ENCODE measurements around the gene EFNA5. TPM values are rescaled to one million over a fixed set of nuclear protein-coding genes. Genes with fewer than 3 reads are reported as not detected.

Gene EFNA5
- total and polyA plus RNA-seq, 10 of the 15 experiments (the other 5 are each of a cell fraction or from before 2014, with no cell fraction given) = 0.19 to 12.6 (median 3.9) TPM

DNA sequence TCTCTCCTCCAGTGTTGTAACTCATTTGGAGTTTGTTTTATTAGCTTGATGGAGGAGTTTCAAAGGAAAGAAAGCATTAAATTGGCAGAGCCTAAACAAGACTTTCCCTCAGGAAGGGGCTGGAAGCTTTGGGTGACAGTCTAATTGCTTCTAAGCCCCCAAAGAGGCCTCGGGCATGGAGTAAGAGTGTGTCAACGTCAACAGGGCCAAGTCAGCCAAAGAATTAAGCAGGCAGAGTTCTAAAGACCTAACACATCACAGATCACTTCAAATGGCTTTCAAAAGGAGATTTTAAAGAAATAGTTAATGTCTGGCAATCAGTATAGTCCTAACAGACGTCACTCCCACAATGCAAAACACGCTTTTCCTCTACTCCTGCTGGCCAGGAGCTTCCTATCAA lies 234.5 kb downstream of the EFNA5 start:
- Histone ChIP-seq H3K4me2 (ENCODE audit: control insufficient read depth, insufficient read depth) (no peak overlapping the region), H3K9ac (ENCODE audit: control insufficient read depth, insufficient read depth, low read length) (no peak overlapping the region), H4K20me1 (ENCODE audit: control insufficient read depth, insufficient read depth) (no peaks in the 10 kb centered on the region), H3K27ac (ENCODE audit: control insufficient read depth, insufficient read depth) (no peak overlapping the region), H3K27me3 (replicated peaks in 1 of 2; ENCODE audit: control insufficient read depth in 2 of 2, insufficient read depth in 2 of 2, low read length in 1 of 2) (no peaks in the 10 kb centered on the region), H3K79me2 (ENCODE audit: control insufficient read depth, insufficient read depth, low read length) (peaks cover 3% of the 10 kb centered on the region), H2AFZ (ENCODE audit: control insufficient read depth, low read depth, low read length) (no peak overlapping the region), H3K4me1 (ENCODE audit: control insufficient read depth, insufficient read depth, low read length) (no peaks in the 10 kb centered on the region), H3K4me3 (no peak overlapping the region), H3K9me3 (replicated peaks; ENCODE audit: control insufficient read depth, insufficient read depth, low read length) (peaks cover 4% of the 10 kb centered on the region), H3K36me3 (ENCODE audit: control insufficient read depth in 2 of 2, insufficient read depth in 2 of 2, low read length in 1 of 2) (no peaks in the 10 kb centered on the region)
- RAD21 ChIA-PET (ENCODE audit: unreplicated experiment) = interaction anchor here (0.6 kb wide), 1 partner anchor 630 kb away, joined by 3 read pairs; no protein-coding TSS in a partner anchor
- no peak for FAIRE-seq
- BruUV-seq (replicated peaks) = no TSS peak
- SMC1A ChIA-PET (ENCODE audit: uncharacterized antibody, unreplicated experiment) = interaction anchor here (0.9 to 1.2 kb wide), 2 partner anchors 11 to 18 kb away, joined by 3 read pairs; no protein-coding TSS in a partner anchor
- POLR2A ChIA-PET = no interaction called here
- TF ChIP-seq, protein P1, sequence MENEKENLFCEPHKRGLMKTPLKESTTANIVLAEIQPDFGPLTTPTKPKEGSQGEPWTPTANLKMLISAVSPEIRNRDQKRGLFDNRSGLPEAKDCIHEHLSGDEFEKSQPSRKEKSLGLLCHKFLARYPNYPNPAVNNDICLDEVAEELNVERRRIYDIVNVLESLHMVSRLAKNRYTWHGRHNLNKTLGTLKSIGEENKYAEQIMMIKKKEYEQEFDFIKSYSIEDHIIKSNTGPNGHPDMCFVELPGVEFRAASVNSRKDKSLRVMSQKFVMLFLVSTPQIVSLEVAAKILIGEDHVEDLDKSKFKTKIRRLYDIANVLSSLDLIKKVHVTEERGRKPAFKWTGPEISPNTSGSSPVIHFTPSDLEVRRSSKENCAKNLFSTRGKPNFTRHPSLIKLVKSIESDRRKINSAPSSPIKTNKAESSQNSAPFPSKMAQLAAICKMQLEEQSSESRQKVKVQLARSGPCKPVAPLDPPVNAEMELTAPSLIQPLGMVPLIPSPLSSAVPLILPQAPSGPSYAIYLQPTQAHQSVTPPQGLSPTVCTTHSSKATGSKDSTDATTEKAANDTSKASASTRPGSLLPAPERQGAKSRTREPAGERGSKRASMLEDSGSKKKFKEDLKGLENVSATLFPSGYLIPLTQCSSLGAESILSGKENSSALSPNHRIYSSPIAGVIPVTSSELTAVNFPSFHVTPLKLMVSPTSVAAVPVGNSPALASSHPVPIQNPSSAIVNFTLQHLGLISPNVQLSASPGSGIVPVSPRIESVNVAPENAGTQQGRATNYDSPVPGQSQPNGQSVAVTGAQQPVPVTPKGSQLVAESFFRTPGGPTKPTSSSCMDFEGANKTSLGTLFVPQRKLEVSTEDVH (IDR thresholded peaks at IDR 0.05; ENCODE audit: low read depth, partially characterized antibody) = no peak
- TF ChIP-seq POLR2A (IDR thresholded peaks at IDR 0.05; ENCODE audit: low read depth, low read length) = no peak
- CTCF ChIA-PET = no interaction called here
- in situ Hi-C loops (cut with MboI) = no loop called here
- no peak for DNase-seq (ENCODE audit: low read depth, low spot score)
- ATAC-seq = no peak
- 50% methylated on average over 4 of the region's 4 CpGs for WGBS (ENCODE audit: insufficient coverage, insufficient replicate concordance, low lambda C conversion rate, missing lambda C conversion rate)
- intact Hi-C loops (cut with micrococcal nuclease; ENCODE audit: unreplicated experiment) = no loop called here

DNA sequence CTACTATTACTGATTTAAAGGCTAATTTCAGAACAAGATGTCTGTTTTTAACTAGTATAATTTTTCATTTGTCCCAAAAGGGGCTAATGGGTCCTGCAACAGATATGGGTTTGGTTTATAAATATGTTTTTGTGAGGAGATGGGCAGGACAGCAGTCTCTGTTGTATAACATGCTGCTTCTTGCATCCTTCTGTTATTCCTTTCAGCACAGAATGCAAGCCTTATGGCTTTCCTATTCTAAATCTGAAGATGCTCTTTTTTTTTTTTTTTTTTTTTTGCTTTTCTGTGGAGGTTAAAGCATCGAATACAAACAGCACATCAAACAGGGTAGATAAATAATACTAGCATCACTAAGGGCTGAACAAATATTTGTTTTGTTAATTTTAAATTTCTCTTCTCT lies 235.7 kb downstream of the EFNA5 start:
- no peaks in the 10 kb centered on the region for H4K20me1 ChIP-seq (ENCODE audit: control insufficient read depth, insufficient read depth)
- FAIRE-seq = no peak
- H3K9ac ChIP-seq (ENCODE audit: control insufficient read depth, insufficient read depth, low read length) = no peak overlapping the region
- in situ Hi-C loops (cut with MboI) (no loop called here), intact Hi-C loops (cut with micrococcal nuclease; ENCODE audit: unreplicated experiment) (no loop called here)
- no peak overlapping the region for H2AFZ ChIP-seq (ENCODE audit: control insufficient read depth, low read depth, low read length)
- ChIA-PET CTCF (interaction anchor here (1.3 kb wide), 1 partner anchor 137 kb away, joined by 6 read pairs; no protein-coding TSS in a partner anchor), POLR2A (interaction anchor here (1.7 kb wide), 1 partner anchor 26 kb away, joined by 3 read pairs; no protein-coding TSS in a partner anchor), RAD21 (ENCODE audit: unreplicated experiment) (interaction anchor here (0.9 kb wide), 1 partner anchor 11 kb away, joined by 4 read pairs; no protein-coding TSS in a partner anchor), SMC1A (ENCODE audit: uncharacterized antibody, unreplicated experiment) (interaction anchor here (0.8 to 2.3 kb wide), 8 partner anchors 12 to 70 kb away, joined by 3 to 7 read pairs (median 3); no protein-coding TSS in a partner anchor)
- no TSS peak for BruUV-seq (replicated peaks)
- H3K4me2 ChIP-seq (ENCODE audit: control insufficient read depth, insufficient read depth) = no peak overlapping the region
- no peak for ATAC-seq
- H3K36me3 ChIP-seq (ENCODE audit: control insufficient read depth in 2 of 2, insufficient read depth in 2 of 2, low read length in 1 of 2) = no peaks in the 10 kb centered on the region
- H3K4me3 ChIP-seq = no peak overlapping the region
- H3K27me3 ChIP-seq (replicated peaks in 1 of 2; ENCODE audit: control insufficient read depth in 2 of 2, insufficient read depth in 2 of 2, low read length in 1 of 2) = no peaks in the 10 kb centered on the region
- no peaks in the 10 kb centered on the region for H3K4me1 ChIP-seq (ENCODE audit: control insufficient read depth, insufficient read depth, low read length)
- DNase-seq (ENCODE audit: low read depth, low spot score) = no peak
- no peak overlapping the region for H3K27ac ChIP-seq (ENCODE audit: control insufficient read depth, insufficient read depth)
- H3K79me2 ChIP-seq (ENCODE audit: control insufficient read depth, insufficient read depth, low read length) = peaks cover 3% of the 10 kb centered on the region
- peaks cover 4% of the 10 kb centered on the region for H3K9me3 ChIP-seq (replicated peaks; ENCODE audit: control insufficient read depth, insufficient read depth, low read length)
- WGBS (ENCODE audit: insufficient coverage, insufficient replicate concordance, low lambda C conversion rate, missing lambda C conversion rate) = 29% methylated on average over 1 of the region's 1 CpG
- TF ChIP-seq NR2C1 (IDR thresholded peaks at IDR 0.05) (no peak), ZNF384 (IDR thresholded peaks at IDR 0.05; ENCODE audit: borderline replicate concordance, low read depth, low read length) (no peak), CEBPB (IDR thresholded peaks at IDR 0.05; ENCODE audit: borderline replicate concordance in 1 of 2, low read depth in 2 of 2, low read length in 2 of 2) (no peak), EED (IDR thresholded peaks at IDR 0.05; ENCODE audit: low read depth) (no peak)
- TF ChIP-seq, protein P2, sequence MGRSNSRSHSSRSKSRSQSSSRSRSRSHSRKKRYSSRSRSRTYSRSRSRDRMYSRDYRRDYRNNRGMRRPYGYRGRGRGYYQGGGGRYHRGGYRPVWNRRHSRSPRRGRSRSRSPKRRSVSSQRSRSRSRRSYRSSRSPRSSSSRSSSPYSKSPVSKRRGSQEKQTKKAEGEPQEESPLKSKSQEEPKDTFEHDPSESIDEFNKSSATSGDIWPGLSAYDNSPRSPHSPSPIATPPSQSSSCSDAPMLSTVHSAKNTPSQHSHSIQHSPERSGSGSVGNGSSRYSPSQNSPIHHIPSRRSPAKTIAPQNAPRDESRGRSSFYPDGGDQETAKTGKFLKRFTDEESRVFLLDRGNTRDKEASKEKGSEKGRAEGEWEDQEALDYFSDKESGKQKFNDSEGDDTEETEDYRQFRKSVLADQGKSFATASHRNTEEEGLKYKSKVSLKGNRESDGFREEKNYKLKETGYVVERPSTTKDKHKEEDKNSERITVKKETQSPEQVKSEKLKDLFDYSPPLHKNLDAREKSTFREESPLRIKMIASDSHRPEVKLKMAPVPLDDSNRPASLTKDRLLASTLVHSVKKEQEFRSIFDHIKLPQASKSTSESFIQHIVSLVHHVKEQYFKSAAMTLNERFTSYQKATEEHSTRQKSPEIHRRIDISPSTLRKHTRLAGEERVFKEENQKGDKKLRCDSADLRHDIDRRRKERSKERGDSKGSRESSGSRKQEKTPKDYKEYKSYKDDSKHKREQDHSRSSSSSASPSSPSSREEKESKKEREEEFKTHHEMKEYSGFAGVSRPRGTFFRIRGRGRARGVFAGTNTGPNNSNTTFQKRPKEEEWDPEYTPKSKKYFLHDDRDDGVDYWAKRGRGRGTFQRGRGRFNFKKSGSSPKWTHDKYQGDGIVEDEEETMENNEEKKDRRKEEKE (IDR thresholded peaks at IDR 0.05) = no peak
- TF ChIP-seq, protein P3, sequence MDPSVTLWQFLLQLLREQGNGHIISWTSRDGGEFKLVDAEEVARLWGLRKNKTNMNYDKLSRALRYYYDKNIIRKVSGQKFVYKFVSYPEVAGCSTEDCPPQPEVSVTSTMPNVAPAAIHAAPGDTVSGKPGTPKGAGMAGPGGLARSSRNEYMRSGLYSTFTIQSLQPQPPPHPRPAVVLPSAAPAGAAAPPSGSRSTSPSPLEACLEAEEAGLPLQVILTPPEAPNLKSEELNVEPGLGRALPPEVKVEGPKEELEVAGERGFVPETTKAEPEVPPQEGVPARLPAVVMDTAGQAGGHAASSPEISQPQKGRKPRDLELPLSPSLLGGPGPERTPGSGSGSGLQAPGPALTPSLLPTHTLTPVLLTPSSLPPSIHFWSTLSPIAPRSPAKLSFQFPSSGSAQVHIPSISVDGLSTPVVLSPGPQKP (IDR thresholded peaks at IDR 0.05; ENCODE audit: low read depth, low read length) = no peak
